ENCODE measurements around the gene LCN1.
"Not testable (repeated sequence)": the region's sequence is repeated elsewhere in the genome, so short reads cannot be mapped to it uniquely, and the experiment has no call there.

LCN1 gene

DNA sequence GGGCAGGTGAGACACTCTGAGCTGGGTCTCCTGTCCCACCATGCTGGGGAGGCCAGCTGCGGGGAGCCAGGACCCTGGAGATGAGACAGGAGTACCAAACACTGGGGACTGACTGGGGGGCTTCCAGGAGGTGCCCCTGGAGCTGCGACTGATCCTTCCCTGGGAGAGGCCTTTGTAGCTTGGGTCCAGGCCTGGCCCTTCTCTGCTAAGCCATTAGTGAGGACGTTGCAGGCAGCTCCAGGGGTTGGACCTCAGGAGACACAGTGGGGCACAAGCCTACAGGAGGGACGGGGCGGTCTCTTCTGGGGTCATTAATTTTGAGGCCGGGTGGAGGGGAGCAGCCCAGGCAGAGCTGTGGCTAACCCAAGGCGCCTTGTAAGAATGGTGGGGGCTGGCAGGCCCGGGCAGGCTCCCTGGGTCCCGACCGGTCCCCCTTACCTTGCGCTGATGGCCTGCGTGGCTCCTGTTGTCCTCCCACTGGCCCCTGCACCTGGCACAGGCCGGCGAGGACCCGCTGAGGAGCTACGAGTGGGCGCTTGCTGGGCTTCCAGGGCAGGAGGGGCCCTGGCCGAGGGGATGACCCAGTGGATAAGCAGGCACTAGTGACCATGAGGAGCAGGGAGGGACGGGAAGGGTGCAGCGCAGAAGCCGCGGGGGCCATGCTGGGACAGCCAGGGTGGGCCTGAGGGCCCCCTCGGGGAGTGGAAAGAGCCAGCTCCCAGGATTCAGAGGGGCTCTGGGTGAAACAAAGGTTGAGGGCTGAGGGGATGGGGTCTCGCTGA is 15.6 kb upstream of the LCN1 start:
- no peak for DNase-seq

DNA sequence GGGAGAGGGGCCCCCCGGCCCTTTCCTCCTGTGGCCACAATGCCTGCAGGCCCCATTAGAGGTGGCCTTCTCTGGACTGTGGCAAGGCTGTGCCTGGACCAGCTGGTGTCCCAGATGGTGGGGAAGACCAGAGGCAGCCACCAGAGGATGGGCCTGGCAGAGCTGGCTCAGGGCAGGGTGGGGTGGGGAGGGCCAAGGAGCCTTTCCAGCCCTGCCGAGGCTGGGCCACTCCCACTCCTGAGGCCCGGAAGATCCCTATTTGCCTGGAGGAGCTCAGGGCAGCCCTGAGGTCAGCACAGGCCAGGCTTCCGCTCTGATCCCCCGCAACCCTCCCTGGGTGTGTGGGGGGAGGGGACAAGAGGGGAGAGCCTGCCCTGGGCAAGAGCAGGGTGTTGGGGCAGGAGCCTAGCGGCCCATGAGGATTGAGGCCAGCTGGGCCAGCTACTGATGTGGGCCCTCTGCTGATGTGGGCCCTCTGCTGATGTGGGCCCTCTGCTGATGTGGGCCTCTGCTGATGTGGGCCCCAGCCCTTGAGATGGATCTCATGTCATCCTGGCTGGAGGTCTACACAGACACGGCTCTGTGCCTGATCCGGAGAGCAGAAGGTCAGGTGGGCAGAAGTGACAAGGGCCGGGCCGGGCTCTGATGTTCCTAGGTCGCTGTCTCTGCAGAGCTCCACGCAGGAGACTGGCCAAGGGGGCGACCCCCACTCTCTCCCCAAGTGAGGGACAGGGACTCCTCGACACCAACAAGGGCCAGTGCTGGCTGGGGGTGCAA is 14.7 kb upstream of the LCN1 start:
- DNase-seq = no peak

DNA sequence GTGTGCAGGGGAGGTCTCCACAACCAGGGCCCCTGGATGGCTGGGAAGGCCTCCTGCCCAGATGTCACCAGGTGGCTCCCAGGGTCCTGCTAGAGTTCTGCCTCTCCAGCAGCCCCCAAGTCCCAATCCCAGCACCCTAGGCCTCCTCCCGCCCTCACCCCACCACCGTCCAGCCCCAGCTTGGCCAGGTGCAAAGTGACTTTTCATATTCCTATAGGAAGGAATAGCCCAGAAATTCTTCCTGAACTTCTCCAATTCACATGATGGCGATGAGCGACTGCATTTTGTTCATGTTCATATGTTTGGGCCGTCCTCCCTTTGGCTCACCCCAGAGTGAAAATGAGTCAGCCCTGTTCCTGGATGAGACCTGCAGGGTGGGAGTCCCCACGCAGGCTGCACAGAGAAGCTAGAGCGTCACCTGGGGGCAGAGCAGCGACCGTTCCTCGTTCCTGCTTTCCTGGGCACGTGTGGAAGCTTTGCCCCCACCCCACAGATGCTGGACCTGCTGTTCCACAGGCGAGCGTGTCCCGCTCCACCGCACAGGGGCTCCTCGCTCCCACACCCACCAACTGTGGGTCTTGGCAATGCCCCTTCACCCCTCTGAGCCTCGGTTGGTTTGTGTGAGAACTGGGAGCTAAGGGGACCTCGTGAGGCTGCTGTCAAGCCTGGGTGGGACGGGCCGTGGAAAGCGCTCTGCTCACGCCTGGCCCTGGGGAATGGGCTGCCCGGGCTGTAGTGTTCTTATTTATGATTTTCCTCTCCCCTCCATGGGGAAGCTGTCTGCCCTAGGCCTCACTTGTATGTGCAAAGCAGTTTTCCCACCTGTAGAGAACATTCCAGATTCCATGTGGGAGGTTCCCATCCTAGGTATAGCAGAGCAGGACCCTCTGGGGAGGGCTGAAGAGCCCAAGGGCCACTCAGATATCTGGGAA is 13.9 kb upstream of the LCN1 start:
- DNase-seq = no peak

DNA sequence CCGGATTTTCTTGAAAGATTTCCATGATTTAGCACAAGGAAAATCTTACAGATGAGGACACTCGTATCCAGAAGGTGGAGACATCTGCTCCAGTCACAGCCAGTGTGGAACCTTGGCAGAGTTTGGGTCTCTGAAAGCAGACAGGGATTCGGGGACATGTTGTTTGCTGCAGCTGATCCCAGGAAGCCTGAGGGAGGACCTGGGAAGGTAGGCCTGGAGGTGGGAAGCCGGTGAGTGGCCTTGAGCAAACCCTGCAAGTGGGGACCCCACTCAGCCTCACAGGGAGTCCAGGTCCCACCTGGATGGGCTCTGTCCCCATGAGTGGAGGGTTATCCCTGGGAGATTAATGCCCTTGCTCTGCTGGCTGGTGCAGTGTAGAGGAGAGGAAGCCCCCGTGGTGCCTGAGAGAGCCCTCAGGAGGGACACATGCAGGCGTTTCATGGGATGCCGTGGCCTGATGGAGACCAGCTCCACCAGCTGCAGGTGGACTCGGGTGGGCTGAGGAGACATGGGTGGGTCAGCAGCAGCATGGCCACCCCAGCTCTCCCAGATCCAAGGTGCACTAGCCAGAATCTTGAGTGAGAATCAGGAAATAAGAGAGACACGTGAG is 12.9 kb upstream of the LCN1 start:
- DNase-seq = no peak

DNA sequence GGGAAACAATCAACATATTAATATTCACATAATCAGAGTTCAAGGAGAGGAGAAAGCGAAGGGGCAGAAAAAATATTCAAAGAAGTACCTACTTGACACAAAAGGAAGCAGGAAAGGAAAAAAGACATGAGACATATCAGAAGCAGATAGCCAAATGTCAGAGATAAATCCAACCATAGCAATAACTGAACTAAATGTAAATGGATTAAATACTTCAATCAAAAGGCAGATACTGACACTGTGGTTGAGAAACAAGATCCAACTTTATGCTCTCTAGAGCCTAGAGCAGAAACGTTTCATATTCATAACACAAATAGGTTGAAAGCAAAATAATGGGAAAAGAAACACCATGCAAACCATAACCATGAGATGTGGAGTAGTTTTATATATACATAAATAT is 11.8 kb upstream of the LCN1 start:
- DNase-seq = no peak

DNA sequence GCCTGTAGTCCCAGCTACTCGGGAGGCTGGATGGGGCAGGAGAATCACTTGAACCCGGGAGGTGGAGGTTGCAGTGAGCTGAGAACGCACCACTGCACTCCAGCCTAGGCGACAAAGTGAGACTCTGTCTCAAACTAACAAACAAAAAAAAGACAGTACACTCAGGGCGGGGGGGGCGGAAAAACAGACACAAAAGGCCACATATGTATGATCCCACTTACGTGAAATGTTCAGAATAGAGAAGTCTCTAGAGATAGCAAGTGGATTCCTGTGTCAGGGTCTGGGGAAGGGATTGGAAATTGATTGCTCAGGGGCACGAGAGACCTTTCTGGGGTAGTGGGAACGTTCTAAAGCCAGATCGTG is 9.0 kb upstream of the LCN1 start:
- DNase-seq = no peak

DNA sequence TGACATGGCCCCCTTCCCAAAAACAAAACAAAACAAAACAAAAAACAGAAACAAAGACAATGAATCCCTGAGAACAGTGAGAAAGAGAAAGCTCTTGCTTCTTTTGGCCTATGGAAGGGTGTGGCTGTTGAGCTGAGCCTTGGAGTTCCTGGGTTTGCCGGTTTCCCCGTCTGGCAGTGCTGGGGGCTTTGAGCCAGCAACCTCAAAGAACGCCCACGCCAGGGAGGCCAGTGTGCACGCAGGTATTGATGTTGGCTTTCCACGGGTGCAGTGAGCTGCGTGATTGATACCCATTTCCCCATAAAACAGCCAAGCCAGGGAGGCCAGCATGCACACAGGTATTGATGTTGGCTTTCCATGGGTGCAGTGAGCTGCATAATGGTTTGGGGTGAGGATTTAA is 8.3 kb upstream of the LCN1 start:
- no peak for DNase-seq

DNA sequence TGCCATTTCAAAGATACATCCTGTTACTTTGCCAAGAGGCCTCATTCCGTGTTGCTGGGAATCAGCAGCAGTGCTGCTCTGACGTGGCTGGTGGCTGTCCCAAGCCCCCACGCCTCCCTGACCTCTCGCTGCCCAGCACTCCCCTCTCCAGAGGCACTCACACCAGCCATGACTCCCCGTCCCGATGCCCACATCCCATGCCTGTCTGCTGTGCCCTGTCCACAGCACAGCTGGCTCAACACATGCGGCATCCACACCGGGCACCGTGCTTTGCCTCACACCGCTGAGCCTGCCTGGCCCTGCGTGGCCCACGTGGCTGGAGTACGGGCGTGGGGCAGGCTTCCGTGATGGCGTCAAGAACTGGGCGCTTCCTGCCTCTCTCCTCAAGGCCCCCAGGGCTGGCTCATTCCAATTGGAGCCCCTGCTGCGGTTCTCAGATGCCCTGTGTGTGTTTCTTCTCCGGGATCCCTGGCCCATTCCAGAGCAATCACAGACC is 7.8 kb upstream of the LCN1 start:
- no peak for DNase-seq

DNA sequence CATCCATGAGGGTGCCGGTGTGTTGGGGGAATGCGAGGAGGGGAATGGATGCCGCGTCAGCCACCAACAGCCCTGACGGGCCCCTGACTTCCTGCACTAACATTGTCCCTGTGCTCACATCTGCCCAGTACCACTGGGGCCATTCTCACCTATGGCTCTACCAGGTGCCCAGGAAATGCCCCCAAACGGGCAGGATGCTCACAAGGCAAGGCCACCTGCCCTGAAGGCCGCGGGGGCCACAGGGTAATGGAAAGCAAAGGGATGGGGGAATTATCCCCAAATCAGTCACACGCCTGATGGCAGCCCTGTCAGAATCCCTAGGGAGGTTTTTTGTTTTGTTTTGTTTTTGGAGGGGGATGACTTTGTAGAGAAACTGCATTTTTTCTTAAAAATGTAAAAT is 7.3 kb upstream of the LCN1 start:
- not testable (repeated sequence) for DNase-seq

DNA sequence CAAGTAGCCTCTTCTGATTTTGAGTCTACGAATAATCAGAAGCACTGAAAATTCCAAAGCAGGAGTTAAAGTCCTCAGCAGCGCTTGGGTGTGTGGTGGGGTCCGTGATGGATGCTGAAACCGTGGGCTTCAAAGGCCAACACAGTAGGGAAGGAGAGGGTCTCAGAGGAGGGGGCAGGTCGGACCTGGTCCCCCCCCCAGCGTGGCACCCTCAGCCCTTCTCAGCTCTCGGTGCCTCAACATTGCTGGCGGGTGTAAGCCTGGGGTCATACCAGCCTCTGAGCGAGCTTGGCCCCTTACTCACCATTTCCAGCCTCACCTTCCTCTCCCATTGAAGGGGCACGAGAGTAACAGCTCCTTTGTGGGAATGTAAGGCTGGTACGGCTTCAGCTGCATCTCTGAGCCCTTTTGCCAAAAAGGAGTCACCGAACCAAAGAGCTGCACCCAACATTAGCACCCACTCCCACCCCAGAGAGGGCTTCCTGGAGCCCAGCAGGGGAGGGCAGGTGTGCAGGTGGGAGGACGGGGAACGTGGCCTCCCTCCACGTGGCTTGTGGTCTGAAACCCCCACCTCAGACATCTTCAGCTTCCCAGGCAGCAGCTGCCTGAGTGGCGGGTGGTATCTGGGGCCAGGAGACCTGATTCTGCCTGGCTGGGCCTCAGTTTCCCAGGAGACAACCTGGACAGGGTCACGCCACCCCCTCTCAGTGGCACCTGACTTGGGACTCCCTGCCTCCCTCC is 6.7 kb upstream of the LCN1 start:
- DNase-seq = no peak

DNA sequence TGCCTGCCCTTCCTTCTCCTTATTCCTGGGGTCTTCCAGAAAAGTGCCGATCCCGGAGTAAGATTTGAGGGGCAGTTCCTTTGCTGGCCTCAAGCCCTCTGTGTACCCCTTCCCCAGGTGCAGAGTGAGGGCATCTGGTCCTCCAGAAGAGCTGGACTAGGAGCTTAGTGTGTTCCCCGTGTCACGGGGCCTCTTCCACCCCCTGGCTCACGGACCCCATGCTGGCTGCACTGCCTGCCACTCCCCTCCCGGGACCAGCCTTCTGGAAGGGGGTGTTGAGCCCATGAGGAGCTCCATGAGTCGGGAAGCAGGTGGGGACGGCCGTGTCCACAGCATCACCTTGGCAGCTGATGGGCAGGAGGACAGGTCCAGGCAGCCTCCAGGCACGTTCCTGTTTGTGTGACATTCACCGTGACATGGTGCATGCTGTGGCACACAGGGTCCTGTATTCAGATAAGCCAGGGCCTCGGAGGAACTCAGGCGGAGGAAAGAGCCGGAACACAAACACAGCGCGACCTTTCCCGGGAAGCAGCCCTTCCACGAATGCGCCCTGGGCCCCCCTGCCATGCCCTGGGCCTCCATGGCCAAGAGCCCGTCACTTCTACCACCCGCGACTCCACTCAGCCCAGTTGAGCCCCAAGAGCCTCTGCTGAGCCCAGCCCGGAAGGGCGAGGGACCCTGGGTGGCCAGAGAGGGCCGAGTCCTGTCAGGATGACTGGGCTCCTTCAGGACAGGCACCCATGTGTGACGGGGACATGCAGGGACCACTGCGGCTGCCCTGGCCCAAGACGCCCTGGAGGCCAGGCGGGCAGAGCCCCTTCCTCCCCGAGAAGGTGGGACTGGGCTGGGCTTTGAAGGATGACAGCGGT is 5.9 kb upstream of the LCN1 start:
- DNase-seq = no peak

DNA sequence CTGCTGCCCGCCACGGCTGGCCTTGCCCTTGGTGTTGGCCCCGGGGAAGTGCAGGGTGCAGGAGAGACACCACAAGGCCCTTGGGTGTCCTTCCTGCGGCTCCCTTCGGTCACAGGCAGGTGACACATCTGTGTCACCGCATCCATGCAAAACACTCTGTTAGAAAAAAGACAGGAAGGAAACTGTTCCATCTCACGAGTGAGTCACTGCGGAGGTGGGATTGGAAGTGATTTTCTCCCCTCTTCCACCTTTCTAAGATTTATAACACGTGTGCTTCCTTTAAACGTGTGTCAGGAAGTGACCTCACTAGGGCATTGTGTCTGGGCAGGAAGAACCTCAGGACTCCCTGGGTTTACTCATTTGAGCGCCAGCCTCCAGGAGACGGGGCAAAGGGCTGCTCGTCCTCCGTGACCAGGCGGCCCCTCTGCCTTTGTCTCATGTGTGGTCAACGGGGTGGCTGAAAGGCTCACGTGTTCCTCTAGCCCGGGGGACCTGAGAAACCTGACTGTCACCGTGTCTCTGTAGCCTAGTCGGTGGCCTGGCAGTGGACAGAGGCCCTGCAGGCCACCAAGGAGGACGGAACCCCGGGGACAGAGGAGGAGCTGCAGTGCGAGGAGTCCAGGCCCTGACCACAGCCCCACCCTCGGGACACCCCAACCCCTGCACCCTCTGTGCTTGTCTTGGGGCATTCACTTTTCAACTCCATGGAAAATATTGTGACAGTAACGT is 4.9 kb upstream of the LCN1 start:
- DNase-seq = no peak

DNA sequence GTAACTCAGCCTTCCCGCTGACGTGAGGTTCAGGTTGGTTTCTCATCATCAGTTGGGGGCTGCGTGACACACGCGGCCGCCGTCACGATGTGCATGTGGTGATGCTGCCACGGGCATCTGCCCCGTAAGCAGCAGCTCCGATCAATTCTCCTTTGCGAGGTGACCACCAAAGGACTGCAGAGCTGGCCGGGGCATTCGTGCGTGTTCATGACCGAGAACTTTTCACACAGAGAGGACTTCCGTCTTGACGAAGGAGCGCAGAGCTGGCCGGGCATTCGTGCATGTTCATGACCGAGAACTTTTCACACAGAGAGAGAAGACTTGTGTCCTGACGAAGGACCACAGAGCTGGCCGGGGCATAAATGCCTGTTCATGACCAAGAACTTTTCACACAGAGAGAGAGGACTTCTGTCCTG is 3.8 kb upstream of the LCN1 start:
- no peak for DNase-seq

DNA sequence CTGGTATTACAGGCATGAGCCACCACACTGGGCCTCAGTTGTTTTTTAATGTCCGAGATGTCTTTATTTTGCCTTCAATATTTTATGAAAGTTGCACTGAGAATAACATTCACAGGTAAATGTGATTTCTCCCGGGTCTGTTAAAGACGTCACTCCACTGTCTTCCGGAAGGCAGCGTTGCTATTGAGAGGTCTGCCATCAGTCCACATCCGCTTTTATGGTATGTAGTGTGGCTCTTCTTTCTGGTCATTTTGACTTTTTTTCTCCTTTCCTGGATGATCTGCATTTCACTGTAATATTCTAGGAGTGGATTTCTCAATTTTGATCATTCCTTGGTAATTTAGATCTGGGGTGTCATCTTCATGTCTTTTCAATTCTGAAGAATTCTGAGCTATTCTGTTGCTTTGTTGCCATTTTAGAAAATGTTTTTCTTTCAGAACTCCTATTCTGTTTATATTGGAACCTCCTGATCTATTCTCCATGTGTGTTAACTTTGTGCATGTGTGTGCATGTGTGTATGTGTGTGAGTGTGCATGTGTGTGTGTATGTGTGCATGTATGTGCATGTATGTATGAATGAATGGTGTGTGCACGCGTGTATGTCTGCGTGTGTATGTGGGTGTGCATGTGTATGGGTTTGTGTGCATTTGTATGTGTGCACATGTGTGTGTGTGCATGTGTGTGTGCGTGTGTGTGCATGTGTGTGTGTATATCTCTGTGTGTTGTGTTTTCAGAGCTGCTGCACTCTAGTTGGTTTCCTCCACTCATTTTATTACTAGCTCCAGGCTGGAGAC is 1.9 kb upstream of the LCN1 start:
- no peak for DNase-seq

DNA sequence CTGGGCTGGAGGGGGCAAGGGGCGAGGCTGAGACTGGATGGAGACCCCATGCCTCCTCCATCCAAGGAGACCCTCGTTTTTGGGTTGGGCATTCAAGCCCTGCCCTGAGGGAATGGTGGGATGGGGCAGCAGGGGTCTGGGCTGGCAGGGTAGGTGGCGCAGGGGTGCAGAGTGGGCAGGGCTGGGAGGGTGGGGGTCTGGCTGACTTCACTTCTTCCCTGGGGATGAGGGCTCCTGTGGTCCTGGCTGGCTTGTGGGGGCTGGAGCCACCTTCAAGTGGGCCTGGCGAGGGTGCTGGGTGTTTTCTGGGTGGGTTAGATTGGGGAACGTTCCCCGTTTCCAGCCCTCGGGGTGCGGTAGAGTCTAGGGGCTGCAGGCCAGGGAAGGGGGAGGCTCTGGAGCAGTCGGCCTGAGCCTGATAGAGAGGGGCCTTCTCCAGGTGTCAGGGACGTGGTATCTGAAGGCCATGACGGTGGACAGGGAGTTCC is 412 bp downstream of the LCN1 start:
- DNase-seq = no peak

DNA sequence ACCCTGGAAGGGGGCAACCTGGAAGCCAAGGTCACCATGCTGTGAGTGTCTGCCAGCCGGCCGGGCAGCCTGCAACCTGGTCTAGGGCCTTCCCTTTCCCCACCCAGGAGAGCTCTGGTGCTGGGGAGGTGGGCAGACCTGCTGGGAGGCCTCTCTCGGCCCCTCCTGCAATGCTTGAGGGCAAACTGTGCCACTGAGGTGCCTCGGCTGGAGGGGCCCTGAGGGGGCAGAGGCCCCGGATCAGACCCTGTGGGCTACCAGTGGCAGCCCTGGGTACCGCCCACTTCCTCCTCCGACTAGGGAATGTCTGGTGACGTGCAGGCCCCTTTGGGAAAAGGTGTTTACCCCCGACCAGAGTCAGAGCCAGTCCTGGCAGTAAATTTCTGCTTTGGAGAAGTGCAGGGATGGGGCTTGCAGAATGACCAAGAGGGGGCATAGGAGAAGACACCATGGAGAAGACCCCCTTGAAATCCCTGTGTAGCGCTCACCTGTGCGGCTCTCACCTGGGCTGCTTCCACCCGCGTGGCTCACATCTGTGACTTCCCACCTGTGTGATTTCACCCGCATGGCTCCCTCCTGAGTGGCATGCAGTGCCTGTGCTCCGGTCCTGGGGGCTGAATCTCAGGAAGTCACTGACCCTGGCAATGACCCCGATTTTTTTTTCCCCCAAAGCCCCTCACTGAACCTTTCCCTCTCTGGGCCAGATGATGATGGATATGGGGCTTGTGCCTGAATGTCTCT is 1.1 kb downstream of the LCN1 start:
- DNase-seq = no peak

DNA sequence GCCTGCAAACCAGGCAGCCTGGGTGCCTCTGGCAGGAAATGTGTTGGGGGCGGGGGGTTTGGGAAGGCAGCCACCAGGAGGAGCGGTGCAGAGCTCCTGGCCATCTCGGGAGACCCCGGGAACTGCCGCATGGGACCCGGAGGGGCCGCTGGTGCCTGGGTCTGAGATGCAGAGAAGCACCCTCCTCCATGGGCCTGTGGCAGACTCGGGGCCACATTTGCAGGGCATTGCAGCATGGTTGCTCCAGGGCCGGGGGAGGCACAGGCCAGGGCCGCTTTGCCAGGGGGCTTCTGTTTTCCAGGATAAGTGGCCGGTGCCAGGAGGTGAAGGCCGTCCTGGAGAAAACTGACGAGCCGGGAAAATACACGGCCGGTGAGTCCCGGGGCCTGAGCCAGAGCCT is 1.7 kb downstream of the LCN1 start:
- no peak for DNase-seq

DNA sequence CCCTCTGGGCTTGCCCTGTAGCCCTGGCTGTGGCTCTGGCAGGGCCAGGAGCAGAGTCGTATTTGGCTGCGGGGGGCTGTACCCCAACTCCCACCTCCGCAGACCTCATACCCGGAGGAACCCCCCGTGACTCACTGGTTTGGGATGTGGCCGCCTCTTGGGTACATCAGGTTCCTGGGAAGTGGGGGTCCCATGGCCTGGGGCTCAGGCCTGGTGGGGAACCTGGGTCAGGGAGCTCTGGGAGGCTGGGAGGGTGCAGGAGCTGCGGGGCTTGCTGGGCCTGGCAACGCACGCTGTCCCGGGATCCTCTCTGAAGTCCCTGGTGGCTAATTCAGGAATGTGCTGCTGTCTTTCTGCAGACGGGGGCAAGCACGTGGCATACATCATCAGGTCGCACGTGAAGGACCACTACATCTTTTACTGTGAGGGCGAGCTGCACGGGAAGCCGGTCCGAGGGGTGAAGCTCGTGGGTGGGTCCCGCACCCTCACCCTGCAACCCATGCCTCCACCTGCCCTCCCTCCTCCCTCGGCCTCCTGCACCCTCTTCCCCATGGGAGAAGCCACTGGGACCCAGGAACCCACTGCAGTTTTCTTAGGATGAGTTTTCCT is 2.4 kb downstream of the LCN1 start:
- no peak for DNase-seq
